Left lobe of liver (tissue), 2 donors: ENCODE data around the gene ATP9B. TPM values are rescaled to one million over a fixed set of nuclear protein-coding genes. Genes with fewer than 3 reads are reported as not detected.
"Not testable (repeated sequence)": the region's sequence is repeated elsewhere in the genome, so short reads cannot be mapped to it uniquely, and the experiment has no call there.

Source experiments
- ATAC-seq: fragments of 200-7000 bp; cut with Tn5 transposase; one replicate; pipeline ENCODE4 v1.9.1; 2020; ENCODE audit warnings: mild to moderate bottlenecking, moderate library complexity
- DNase-seq: peaks from one replicate; pipeline ENCODE4 v3.0.0-alpha.2; 2020; ENCODE audit warnings: low spot score
- total RNA-seq: library from RNA; stranded (reverse); gene quantifications from one replicate; pipeline ENCODE4 v1.2.1, GENCODE V29; 2021
- donor health status: DM: no; HTN: no; CAD: no; lungs with moderate emphysema.
- donor health status: DM: no; HTN: yes; CAD: no.

The ATP9B gene
- total RNA-seq, 1 donor from 2014 or later: 11.1 TPM

DNA sequence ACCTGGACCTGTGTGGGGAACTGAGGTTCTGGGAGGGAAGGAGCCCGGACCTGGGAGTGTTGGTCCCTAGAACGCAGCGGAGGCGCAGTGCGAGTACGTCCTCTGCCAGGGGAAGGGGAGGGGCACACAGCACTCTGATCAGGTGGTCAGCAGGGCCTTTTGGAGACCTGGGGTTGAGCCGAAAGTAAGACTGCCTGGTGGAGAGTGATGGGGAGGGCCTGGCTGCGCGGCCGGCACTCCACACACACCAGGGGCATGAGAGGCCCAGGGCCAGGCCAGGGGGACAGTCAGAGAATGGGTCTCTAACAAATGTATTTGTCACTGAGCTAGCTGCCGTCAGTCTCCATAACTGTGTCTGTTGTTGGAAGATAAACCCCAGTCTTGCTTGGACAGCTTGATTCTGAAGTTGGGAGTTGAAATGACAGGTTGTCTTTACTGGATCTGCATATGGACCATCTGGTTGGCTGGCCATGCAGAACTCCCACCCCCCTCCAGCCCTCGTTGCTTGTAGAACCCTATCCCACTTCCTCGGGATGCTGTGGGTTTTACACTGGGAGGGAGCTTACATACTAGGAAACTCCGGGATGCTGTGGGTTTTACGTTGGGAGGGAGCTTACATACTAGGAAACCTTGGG, 251.1 kb downstream of the ATP9B start:
- ATAC-seq (no peak), DNase-seq (no peak)

DNA sequence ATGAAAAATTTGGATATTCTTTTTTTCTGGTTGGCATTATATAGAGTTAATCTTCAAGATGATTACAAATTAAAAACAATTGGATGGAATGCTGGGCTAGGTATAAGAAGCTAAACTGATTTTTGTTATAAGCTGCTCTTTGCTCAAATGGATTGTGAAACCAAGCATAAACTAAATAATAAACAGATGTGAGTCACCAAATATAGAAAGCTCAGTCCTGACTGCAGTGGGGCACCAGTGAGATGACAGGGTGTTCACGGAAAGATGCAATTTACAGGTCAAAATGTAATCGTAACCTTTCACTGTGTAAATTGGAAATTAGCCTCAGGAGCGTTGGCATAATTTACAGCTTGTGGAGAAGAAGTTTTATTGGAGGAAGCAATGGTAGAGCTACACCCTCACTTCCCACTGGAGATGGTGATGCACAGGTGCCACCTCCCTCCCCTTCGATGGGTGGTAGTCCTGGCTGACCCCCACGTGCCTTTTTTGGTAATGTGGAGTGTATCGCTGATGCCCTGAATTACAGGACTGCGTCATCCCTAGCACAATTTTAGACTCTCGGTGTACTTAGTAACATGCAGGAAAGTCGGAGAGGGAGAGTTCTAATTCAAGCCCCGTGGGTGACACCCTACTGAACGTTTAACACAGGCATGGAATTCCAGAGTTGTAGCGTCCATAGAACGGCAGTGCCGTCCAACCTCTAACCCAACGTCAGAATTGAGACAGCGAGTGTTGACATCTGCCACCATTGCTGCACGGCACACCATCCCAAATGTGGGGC, 252.6 kb downstream of the ATP9B start:
- ATAC-seq (no peak), DNase-seq (no peak)

DNA sequence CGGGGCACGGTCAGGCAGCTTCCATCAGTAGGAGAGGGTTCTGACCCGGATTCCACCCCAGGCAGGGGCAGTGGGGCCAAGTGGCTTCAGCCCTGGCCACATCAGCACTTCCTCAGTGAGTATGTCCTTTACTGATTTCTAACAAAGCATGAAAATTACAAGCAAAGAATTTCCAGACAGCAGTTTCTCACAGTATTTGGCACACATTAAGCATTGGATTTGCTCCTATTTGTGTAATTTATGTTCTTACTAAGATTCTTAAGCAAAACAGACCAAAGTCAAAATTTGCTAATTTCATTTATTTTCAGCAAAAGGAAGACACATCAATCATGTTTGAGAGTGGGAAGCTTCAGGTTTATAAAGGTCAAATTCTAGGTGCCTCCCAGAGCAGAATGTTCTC, 253.2 kb downstream of the ATP9B start:
- no peak for ATAC-seq

DNA sequence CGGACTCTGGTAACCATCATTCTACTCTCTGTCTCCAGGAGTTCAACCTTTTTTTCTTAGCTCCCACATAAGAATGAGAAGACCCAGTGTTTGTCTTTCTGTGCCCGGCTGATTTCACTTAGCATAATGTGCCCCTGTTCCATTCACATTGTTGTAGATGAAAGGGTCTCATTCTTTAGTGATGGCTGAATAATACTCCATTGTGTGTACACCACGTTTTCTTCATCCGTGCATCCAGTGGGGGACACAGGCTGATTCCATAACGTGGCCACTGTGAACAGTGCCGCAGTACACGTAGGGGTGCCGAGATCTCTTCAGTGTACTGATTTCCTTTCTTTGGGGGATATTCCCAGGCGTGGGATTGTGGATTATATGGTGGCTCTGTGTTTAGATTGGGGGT, 254.3 kb downstream of the ATP9B start:
- ATAC-seq: no peak
- no peak for DNase-seq

More for the DNA sequence above, 253.2 kb downstream of the ATP9B start:
- no peak for DNase-seq

DNA sequence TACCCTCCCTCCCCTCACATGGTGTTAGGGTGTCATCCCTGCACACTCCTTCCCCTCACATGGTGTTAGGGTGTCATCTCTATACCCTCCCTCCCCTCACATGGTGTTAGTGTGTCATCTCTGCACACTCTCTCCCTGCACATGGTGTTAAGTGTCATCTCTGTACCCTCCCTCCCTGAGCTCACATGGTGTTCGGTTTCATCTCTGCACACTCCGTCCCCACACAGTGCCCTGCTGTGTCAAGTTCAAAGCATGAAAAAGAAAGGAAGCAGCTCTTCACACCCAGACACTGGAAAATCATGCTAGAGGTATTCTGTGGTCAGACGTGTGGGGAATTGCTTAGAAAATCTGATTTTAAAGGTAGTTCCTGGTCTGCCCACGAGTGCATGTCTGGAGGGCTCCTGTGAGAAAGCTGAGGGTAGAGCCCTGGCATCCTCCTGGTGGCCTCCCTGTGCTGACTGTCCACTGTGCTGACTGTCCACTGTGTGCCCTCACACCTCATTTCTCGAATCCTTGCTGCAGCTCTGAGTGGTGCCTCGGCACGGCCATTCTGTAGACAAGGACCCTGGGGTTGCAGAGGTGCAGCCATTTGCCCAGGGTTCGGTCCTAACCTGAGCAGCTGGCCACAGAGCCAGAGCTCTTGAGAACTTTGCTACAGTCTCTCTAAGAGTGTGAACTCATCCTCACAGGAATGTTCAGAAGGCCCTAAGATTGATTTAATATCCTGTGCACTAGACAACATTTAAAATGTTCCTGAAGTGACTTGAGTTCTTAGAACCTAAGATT, 257.4 kb downstream of the ATP9B start:
- no peak for DNase-seq

DNA sequence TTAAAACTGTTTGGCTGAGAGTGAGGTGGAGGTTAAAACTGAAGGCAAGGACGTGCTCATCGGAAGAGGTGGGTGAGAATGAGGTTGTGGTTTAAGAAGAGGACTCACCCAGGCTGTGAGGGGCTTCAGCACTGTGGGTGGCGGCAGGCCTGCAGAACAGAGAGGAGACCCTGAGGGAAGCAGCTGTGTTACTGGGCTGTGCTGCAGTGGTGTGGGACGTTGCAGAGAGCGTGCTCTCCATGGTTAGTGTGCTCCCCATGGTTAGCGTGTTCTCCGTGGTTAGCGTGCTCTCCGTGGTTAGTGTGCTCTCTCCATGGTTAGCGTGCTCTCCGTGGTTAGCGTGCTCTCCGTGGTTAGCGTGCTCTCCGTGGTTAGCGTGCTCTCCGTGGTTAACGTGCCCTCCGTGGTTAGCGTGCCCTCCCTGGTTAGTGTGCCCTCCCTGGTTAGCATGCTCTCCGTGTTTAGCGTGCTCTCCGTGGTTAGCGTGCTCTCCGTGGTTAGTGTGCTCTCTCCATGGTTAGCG, 258.1 kb downstream of the ATP9B start:
- no peak for ATAC-seq
- DNase-seq: no peak

More for the DNA sequence above, 257.4 kb downstream of the ATP9B start:
- ATAC-seq: no peak

DNA sequence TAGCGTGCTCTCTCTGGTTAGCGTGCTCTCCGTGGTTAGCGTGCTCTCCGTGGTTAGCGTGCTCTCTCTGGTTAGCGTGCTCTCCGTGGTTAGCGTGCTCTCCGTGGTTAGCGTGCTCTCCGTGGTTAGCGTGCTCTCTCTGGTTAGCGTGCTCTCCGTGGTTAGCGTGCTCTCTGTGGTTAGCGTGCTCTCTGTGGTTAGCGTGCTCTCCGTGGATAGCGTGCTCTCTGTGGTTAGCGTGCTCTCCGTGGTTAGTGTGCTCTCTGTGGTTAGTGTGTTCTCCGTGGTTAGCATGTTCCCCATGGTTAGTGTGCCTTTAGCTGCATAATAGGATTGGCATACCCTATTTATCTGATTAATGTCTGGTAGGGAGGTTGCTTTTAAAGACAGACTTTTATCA, 258.7 kb downstream of the ATP9B start:
- not testable (repeated sequence) for DNase-seq, ATAC-seq

DNA sequence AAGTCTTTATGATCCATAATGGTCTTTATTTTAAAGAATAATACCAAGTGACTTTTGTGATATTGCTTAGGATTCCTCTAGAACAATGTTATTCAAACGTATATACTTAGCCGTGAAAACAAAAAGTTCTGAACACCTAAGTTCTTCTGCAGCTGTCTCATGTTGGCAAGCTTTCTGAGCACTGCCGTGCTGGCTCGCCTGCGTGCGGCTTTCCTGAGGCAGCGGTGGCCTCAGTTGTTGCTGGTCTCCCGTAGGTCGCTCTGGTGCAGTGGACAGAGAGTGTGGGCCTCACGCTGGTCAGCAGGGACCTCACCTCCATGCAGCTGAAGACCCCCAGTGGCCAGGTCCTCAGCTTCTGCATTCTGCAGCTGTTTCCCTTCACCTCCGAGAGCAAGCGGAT, 259.7 kb downstream of the ATP9B start:
- DNase-seq (no peak), ATAC-seq (no peak)

DNA sequence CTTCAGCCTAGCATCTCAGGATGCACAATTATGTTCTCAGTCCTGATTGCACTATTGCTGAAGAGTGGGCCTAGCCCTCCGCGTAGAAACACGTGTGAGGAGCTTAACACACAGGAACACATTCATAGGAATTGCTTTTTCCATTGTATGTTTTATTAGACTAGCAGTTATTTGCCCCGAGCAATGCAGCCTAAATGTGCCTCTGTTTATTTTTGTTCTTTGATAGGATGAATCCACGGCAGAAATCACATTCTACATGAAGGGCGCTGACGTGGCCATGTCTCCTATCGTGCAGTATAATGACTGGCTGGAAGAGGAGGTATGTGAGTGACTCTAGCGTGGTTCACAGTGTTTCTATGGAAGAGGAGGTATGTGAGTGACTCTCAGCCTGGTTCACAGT, 260.6 kb downstream of the ATP9B start:
- ATAC-seq (no peak), DNase-seq (no peak)

DNA sequence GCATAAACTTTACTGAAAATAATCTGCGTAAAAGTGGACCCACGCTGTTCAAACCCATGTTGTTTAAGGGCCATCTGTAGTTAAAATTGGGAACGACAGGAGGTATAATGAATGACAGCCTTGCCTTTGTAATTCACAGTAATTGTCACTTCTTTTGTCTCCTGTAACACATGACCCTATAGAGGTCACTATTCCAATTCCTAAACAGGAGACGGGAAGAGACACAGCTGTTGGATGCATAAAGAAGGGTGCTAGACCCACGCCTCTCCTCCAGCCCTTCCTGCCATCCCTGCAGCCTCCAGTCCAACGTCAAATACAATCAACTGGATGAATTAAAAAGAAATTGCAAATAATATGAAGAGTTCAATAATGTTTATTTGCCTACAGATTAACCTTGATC, 263.5 kb downstream of the ATP9B start:
- DNase-seq: no peak

DNA sequence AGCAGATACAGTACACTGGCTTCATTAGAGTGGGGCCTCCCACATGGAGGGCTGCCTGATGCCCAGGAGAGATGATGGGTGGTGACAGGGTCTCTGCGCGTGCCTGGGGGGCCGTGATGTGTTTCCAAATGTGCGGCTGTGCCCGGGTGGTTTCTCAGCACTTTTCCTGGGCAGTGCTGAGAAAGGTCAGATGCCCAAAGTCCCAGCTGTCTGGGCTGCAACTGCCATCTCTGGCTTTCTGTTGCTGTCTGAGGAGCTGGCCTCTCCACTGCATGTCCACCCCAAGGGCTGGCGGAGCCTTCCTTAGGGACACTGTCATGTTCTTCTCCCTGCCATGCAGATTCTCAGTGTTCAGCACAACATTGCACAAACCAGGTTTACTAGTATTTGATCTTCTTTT, 263.9 kb downstream of the ATP9B start:
- DNase-seq (no peak), ATAC-seq (no peak)

More for the DNA sequence above, 263.5 kb downstream of the ATP9B start:
- ATAC-seq: no peak

DNA sequence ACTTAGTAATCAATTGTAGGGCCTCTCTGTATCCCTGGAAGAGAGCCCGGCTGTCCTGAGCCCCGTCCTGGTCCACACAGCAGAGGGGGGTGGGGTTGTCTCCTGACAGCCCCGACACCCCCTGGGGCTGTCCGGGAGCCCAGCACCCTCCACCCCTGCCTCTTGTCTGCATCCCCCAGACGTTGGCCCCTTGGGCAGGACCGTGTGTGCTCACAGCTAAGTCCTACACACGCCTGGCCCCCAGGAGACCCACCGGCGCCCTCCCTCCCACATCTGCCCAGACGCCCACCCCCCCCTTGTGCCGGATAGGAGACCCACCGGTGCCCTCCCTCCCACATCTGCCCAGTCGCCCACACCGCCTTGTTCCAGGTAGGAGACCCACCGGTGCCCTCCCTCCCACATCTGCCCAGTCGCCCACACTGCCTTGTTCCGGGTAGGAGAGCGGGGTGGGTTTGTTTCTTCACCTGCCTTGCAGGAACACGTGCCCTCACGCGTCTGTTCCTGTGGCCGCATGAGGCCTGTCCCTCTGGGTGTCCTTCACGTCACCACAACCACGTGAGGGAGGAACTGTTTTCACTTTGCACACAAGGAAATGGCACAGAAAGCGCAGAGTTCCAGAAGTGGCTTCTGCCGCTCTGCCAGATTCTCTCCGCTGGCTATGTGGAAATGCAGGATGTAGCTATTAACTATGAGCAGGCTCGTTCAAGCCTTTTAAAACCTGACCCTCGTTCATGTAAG, 265.5 kb downstream of the ATP9B start:
- DNase-seq (no peak), ATAC-seq (no peak)

DNA sequence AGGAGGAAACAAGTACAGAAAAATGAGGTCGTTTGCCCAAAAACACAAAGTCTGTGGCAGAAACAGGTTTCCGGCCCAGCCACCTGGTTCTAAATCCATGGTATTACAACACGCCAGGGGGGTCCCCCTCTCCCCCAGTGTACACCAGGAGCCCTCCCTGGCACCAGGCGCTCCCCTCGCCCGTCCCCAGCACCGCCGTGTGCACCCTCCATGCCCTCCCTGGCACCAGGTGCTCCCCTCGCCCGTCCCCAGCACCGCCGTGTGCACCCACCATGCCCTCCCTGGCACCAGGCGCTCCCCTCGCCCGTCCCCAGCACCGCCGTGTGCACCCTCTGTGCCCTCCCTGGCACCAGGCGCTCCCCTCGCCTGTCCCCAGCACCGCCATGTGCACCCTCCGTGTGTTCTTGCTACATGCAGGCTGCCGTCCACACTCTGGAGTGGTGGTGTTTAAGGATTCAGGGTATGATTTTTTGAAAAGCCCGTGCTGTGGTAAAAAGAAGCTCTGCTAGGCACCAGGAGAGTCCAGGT, 266.7 kb downstream of the ATP9B start:
- no peak for DNase-seq
- ATAC-seq: no peak

DNA sequence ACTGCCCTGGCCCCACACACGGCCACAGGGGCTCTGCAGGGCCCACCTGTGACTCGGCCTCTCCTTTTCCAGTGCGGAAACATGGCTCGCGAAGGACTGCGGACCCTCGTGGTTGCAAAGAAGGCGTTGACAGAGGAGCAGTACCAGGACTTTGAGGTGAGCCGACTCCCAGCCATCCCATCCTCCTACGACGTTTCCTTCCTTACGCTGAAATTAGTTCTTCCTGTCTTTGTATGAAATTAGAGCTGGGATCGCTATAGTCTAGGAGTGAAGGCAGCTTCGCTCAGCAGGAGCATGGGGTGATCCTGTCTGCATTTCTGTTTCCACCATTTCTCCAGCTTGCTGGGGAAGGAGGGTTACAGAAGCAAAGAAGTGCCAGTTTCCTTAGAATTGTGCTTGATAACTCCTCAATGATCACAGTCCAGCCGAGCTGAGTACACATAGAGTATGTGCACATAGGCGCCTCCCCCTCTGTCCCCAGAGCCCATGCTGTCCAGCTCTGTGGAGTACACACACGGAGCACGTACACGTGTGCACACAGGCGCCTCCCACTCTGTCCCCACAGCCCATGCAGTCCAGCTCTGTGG, 267.5 kb downstream of the ATP9B start:
- no peak for ATAC-seq
- DNase-seq: no peak

DNA sequence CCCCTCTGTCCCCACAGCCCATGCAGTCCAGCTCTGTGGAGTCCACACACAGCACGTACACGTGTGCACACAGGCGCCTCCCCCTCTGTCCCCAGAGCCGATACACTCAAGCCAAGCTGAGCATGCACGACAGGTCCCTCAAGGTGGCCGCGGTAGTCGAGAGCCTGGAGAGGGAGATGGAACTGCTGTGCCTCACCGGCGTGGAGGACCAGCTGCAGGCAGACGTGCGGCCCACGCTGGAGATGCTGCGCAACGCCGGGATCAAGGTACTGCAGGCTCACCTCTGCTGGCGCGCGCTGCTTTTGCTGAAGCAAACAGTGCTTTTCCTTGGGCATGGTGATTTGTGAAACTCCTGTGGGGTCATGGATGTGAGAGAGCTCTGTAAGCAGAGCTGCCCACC, 268.0 kb downstream of the ATP9B start:
- ATAC-seq (no peak), DNase-seq (no peak)

DNA sequence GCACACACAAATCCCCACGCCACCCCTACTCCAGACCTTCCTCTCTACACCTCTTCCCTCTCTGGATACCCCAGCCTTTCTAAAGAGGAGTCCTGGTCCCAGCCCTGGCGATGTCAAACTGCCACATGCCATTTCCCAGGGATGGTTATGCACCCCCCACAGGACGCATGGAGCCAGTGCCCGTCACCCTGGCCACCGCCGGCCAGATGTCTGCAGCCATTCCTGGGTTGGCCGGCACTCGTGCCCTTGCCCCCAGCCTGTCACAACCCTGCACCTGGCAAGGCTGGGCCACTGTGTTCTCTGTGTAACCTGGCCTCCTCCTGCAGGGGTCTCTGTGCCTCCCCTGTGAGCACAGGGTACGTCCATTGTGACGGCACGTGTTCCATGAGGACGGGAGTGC, 268.4 kb downstream of the ATP9B start:
- DNase-seq: no peak
- ATAC-seq: no peak

DNA sequence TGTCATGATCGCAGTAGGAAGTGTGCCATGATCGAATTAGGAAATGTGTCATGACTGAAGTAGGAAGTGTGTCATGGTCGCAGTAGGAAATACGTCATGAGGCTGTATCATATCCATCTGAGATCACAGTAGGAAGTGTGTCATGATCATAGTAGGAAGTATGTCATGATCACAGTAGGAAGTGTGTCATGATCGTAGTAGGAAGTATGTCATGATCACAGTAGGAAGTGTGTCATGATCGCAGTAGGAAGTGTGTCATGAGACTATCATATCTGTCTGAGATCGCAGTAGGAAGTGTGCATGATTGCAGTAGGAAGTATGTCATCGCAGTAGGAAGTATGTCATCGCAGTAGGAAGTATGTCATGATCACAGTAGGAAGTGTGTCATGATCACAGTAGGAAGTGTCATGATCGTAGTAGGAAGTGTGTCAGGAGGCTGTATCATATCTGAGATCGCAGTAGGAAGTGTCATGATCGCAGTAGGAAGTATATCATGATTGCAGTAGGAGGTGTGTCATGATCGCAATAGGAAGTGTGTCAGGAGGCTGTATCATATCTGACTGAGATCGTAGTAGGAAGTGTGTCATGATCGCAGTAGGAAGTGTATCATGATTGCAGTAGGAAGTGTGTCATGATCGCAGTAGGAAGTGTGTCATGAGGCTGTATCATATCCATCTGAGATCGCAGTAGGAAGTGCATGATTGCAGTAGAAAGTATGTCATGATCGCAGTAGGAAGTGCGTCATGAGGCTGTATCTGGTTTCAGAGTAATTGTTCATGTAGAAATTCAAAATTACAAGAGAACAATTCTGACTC, 270.1 kb downstream of the ATP9B start:
- DNase-seq (no peak), ATAC-seq (no peak)

DNA sequence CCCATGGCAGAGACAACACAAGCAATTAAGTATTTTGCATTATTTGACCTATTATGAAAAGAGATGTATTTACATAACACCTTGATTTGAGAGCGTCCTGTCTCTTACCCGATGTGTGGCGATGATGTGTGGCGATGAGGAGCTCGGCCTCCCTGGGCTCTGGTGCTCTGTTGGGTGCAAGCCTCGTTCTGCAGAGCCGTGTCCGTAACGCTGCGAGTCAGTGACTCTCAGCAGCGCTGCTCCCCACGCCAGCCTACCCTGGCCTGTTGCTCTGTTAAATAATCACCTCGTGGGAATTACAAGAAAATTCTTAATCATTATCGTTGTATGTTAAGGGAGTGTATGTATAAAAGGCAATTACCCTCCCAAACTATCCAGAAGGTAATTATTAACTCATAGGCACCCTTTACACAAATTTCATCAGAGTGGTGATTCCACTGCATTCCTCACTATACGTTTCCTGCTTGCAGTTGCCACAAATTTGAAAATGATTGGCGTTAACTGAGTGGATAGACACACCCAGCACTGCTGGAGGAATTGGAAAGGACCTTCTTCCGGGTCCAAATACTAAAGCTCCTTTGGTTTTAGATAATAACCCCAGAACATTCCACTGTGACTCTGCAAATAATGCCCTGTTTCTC, 274.5 kb downstream of the ATP9B start:
- DNase-seq: no peak
- ATAC-seq: peak; percentile 70

DNA sequence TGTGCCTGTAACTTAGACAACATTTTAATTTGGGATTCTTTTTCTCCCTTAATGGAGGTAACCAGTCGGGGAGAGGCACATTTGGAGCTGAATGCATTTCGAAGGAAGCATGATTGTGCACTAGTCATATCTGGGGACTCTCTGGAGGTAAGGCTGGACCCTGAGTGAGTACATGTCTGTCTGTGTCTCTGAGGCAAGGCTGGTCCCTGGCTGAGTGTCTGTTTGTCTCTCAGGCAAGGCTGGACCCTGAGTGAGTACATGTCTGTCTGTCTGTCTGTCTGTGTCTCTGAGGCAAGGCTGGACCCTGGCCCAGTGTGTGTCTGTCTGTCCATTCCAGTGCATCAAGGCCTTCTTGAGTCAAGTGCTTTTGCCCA, 275.0 kb downstream of the ATP9B start:
- DNase-seq: no peak
- peak; percentile 22 for ATAC-seq
